Hepatocyte (in vitro differentiated cells): ENCODE results near the gene SEMA4A. TPM values are rescaled to one million over a fixed set of nuclear protein-coding genes. Genes with fewer than 3 reads are reported as not detected.

Source experiments
- DNase-seq: peaks from one replicate; pipeline ENCODE4 v3.0.0-alpha.2; 2016; ENCODE audit warnings: low spot score
- H2AFZ ChIP-seq: fragments of 200-600 bp; sonication (generic); 2 replicates; pipeline ENCODE4 v1.6.0; 2016; ENCODE audit warnings: antibody characterized with exemption, mild to moderate bottlenecking
- H3K27ac ChIP-seq: fragments of 200-600 bp; sonication (generic); 2 replicates; pipeline ENCODE4 v1.5.1; 2016; ENCODE audit warnings: mild to moderate bottlenecking
- H3K27me3 ChIP-seq: fragments of 200-600 bp; sonication (generic); 2 replicates; pipeline ENCODE4 v1.6.1; 2016
- H3K36me3 ChIP-seq: fragments of 200-600 bp; sonication (generic); replicated peaks from 2 replicates; pipeline ENCODE4 v1.5.1; 2016; ENCODE audit warnings: low read depth; ENCODE audit not compliant: insufficient read depth
- H3K4me1 ChIP-seq: fragments of 200-600 bp; sonication (generic); 2 replicates; pipeline ENCODE4 v1.5.1; 2016; ENCODE audit warnings: mild to moderate bottlenecking, moderate library complexity; ENCODE audit not compliant: insufficient read depth
- H3K4me2 ChIP-seq: fragments of 200-600 bp; sonication (generic); 2 replicates; pipeline ENCODE4 v1.6.0; 2016
- H3K4me3 ChIP-seq: fragments of 200-600 bp; sonication (generic); 2 replicates; pipeline ENCODE4 v1.5.1; 2016; ENCODE audit warnings: mild to moderate bottlenecking
- H3K79me2 ChIP-seq: fragments of 200-600 bp; sonication (generic); 2 replicates; pipeline ENCODE4 v1.6.0; 2017; ENCODE audit warnings: mild to moderate bottlenecking
- H3K9me2 ChIP-seq: fragments of 200-600 bp; sonication (generic); replicated peaks from 2 replicates; pipeline ENCODE4 v1.6.0; 2017; ENCODE audit warnings: mild to moderate bottlenecking; ENCODE audit not compliant: insufficient read depth
- H3K9me3 ChIP-seq: fragments of 200-600 bp; sonication (generic); 2 replicates; pipeline ENCODE4 v1.5.1; 2016; ENCODE audit warnings: low read depth, mild to moderate bottlenecking
- H4K20me1 ChIP-seq: fragments of 200-600 bp; sonication (generic); 2 replicates; pipeline ENCODE4 v1.6.0; 2016; ENCODE audit warnings: mild to moderate bottlenecking; ENCODE audit not compliant: insufficient read depth, poor library complexity, severe bottlenecking
- CTCF ChIP-seq: fragments of 200-600 bp; sonication (generic); IDR thresholded peaks from 2 replicates; pipeline ENCODE4 v1.5.1; 2016; ENCODE audit warnings: antibody characterized with exemption, mild to moderate bottlenecking; ENCODE audit not compliant: poor library complexity
- EZH2 ChIP-seq: fragments of 200-600 bp; sonication (generic); IDR thresholded peaks from 2 replicates; pipeline ENCODE4 v1.6.1; 2016; ENCODE audit warnings: antibody characterized with exemption, mild to moderate bottlenecking, borderline replicate concordance
- EZH2phosphoT487 ChIP-seq: fragments of 200-600 bp; sonication (generic); IDR thresholded peaks from one replicate; pipeline ENCODE4 v1.6.1; 2018; ENCODE audit warnings: antibody characterized with exemption, mild to moderate bottlenecking, low read depth, moderate library complexity; ENCODE audit not compliant: unreplicated experiment, severe bottlenecking
- WGBS: methylation state at CpG from one replicate; pipeline ENCODE4 v1.1.6; 2016; ENCODE audit warnings: low lambda C conversion rate; ENCODE audit errors: missing lambda C conversion rate; 5-methylcytosine and 5-hydroxymethylcytosine counted together
- polyA plus RNA-seq: library from polyadenylated mRNA; unstranded; fragments of >200 nt; fragmentation: Nextera tagmentation; extraction: Ambion mirVana; gene quantifications from 2 replicates; pipeline ENCODE4 v1.2.1, GENCODE V29; 2016
- total RNA-seq: library from RNA; depleted of rRNA; stranded (reverse); fragments of >200 nt; gene quantifications from 2 replicates; pipeline ENCODE4 v1.2.3, GENCODE V29; 2014

Gene SEMA4A
- total and polyA plus RNA-seq, 2 experiments from 2014 or later: 1.3 to 2.1 TPM

DNA sequence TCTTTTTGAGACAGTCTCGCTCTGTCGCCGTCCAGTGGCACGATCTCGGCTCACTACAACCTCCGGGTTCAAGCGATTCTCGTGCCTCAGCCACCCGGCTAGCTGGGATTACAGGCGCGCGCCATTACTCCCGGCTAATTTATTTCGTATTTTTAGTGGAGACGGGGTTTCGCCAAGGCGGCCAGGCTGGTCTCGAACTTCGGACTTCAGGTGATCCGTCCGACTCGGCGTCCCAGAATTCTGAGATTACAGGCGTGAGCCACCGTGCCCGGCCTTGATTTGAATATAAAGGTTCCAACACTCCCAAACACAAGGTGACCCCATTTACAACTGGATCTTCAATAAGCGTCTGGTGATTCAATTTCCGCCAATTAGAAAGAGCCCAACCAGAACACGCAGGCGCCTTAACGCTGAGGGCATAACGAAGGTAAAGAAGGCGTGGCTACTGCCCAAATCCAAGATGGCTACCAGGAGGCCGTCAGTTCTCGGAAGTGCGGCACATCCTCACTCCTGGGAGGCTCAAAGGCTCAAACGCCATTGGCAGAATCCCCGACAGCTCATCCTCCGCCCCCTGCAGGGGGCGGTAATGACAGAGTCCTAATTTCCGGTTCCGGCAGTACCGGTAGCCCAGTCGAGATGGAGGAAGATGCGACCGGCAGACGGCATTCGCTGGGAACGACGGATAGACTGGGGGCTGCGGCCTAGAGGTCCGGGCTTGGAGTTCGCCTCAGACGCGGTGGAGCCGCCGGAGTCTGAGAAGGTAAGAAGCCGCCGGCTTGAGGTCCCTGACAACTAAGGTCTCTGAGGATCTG is 40.3 kb downstream of the SEMA4A start, which contains the start of gene SLC25A44:
TSS of gene SLC25A44 (plus strand) at position 617 of the 812 bp plus-strand sequence. CDS start 5,744 bp downstream, outside the sequence.
- H3K27ac ChIP-seq: peak within 1 kb of the TSS; percentile 70
- H3K27me3 ChIP-seq: no peaks in the 10 kb centered on the region
- H3K79me2 ChIP-seq: peaks cover 46% of the 10 kb centered on the region
- peaks cover 10% of the 10 kb centered on the region for H3K4me1 ChIP-seq
- no peaks in the 10 kb centered on the region for H3K9me3 ChIP-seq
- peak; percentile 98 for DNase-seq
- no peaks in the 10 kb centered on the region for H3K9me2 ChIP-seq
- peak; percentile 48 for TF ChIP-seq CTCF
- TF ChIP-seq EZH2: no peak
- TF ChIP-seq EZH2phosphoT487: no peak
- WGBS: 23% methylated on average over 59 of the region's 59 CpGs
- peak within 1 kb of the TSS; percentile 77 for H3K4me2 ChIP-seq
- H2AFZ ChIP-seq: peak within 1 kb of the TSS; percentile 61
- no peaks in the 10 kb centered on the region for H4K20me1 ChIP-seq
- H3K4me3 ChIP-seq: peak within 1 kb of the TSS; percentile 50
- no peaks in the 10 kb centered on the region for H3K36me3 ChIP-seq

DNA sequence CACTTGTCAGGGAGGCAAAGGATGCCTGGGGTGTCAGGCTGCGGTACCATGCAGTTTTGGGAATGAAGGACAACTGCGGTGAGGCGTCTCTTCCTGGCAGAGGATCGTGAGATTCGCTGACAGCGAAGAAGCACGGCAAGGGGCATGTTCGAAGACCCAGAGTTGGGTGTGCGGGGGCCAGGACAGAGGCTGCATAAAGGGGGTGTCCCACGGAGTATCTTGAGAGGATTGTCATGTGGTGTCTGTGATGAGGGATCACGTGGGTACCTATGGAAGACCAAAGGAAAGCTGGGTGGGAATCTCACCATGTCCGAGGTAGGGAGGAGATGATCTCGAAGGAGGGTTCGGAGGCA is 40.9 kb downstream of the SEMA4A start:
- Histone ChIP-seq H3K27me3 (no peaks in the 10 kb centered on the region), H3K9me2 (no peaks in the 10 kb centered on the region), H3K9me3 (no peaks in the 10 kb centered on the region), H3K79me2 (peaks cover 48% of the 10 kb centered on the region), H4K20me1 (no peaks in the 10 kb centered on the region), H3K27ac (peak overlapping the region; percentile 44), H3K4me3 (peak overlapping the region; percentile 50), H3K4me1 (peaks cover 10% of the 10 kb centered on the region), H3K36me3 (no peaks in the 10 kb centered on the region), H3K4me2 (peak overlapping the region; percentile 77), H2AFZ (peak overlapping the region; percentile 17)
- TF ChIP-seq EZH2phosphoT487 (no peak), CTCF (no peak), EZH2 (no peak)
- 25% methylated on average over 9 of the region's 14 CpGs for WGBS
- DNase-seq: peak; percentile 30

GRCh38 chr1:156195853-156196252 is 42.5 kb downstream of the SEMA4A start:
- no peak overlapping the region for H2AFZ ChIP-seq
- H3K27me3 ChIP-seq: no peaks in the 10 kb centered on the region
- H3K79me2 ChIP-seq: peaks cover 61% of the 10 kb centered on the region
- H3K4me2 ChIP-seq: peak overlapping the region; percentile 77
- H3K4me1 ChIP-seq: peaks cover 10% of the 10 kb centered on the region
- TF ChIP-seq EZH2 (no peak), EZH2phosphoT487 (no peak), CTCF (no peak)
- no peaks in the 10 kb centered on the region for H4K20me1 ChIP-seq
- WGBS: 77% methylated on average over 4 of the region's 4 CpGs
- DNase-seq: no peak
- no peaks in the 10 kb centered on the region for H3K36me3 ChIP-seq
- H3K27ac ChIP-seq: no peak overlapping the region
- no peak overlapping the region for H3K4me3 ChIP-seq
- H3K9me3 ChIP-seq: no peaks in the 10 kb centered on the region
- no peaks in the 10 kb centered on the region for H3K9me2 ChIP-seq
